Measurements from ENCODE around the gene VEGFA.

Gene VEGFA

GRCh38 chr6:43799551-43800297, 29.7 kb downstream of the VEGFA start:
- H3K4me1 Mint-ChIP-seq (ENCODE audit: low read depth), result peaks cover 19% of the 10 kb centered on the region
- no peak for DNase-seq (ENCODE audit: low spot score)
- no peaks in the 10 kb centered on the region for H3K36me3 Mint-ChIP-seq (ENCODE audit: low read depth)
- peak overlapping the region; percentile 30 for H3K4me3 Mint-ChIP-seq
- peaks cover 2% of the 10 kb centered on the region for H3K27me3 Mint-ChIP-seq (ENCODE audit: low read depth)
- H3K9me3 Mint-ChIP-seq, result no peaks in the 10 kb centered on the region
- peak overlapping the region; percentile 83 for H3K27ac Mint-ChIP-seq

GRCh38 chr6:43800298-43800623, 30.2 kb downstream of the VEGFA start:
- H3K9me3 Mint-ChIP-seq, result no peaks in the 10 kb centered on the region
- peaks cover 2% of the 10 kb centered on the region for H3K27me3 Mint-ChIP-seq (ENCODE audit: low read depth)
- H3K4me1 Mint-ChIP-seq (ENCODE audit: low read depth), result peaks cover 19% of the 10 kb centered on the region
- no peak overlapping the region for H3K4me3 Mint-ChIP-seq
- no peaks in the 10 kb centered on the region for H3K36me3 Mint-ChIP-seq (ENCODE audit: low read depth)
- DNase-seq (ENCODE audit: low spot score), result no peak
- no peak overlapping the region for H3K27ac Mint-ChIP-seq

- no peaks in the 10 kb centered on the region for H3K36me3 Mint-ChIP-seq (ENCODE audit: low read depth)
- peaks cover 2% of the 10 kb centered on the region for H3K27me3 Mint-ChIP-seq (ENCODE audit: low read depth)
- H3K4me3 Mint-ChIP-seq, result no peak overlapping the region
- H3K4me1 Mint-ChIP-seq (ENCODE audit: low read depth), result peaks cover 19% of the 10 kb centered on the region
- no peaks in the 10 kb centered on the region for H3K9me3 Mint-ChIP-seq
- H3K27ac Mint-ChIP-seq, result no peak overlapping the region
- no peak for DNase-seq (ENCODE audit: low spot score)
Measured at GRCh38 chr6:43800746-43801494, 30.9 kb downstream of the VEGFA start.

GRCh38 chr6:43801495-43802181, 31.6 kb downstream of the VEGFA start:
- no peak overlapping the region for H3K27ac Mint-ChIP-seq
- no peaks in the 10 kb centered on the region for H3K36me3 Mint-ChIP-seq (ENCODE audit: low read depth)
- no peaks in the 10 kb centered on the region for H3K9me3 Mint-ChIP-seq

GRCh38 chr6:43803055-43803782, 33.2 kb downstream of the VEGFA start:
- H3K4me1 Mint-ChIP-seq (ENCODE audit: low read depth), result peaks cover 21% of the 10 kb centered on the region
- H3K27me3 Mint-ChIP-seq (ENCODE audit: low read depth), result peaks cover 4% of the 10 kb centered on the region
- no peak overlapping the region for H3K27ac Mint-ChIP-seq
- no peak overlapping the region for H3K4me3 Mint-ChIP-seq
- no peaks in the 10 kb centered on the region for H3K36me3 Mint-ChIP-seq (ENCODE audit: low read depth)
- no peaks in the 10 kb centered on the region for H3K9me3 Mint-ChIP-seq
- DNase-seq (ENCODE audit: low spot score), result no peak

More at GRCh38 chr6:43801495-43802181, 31.6 kb downstream of the VEGFA start:
- DNase-seq (ENCODE audit: low spot score), result no peak
- Mint-ChIP-seq H3K27me3 (ENCODE audit: low read depth) (peaks cover 2% of the 10 kb centered on the region), H3K4me1 (ENCODE audit: low read depth) (peaks cover 19% of the 10 kb centered on the region), H3K4me3 (no peak overlapping the region)

GRCh38 chr6:43803783-43804549, 34.0 kb downstream of the VEGFA start:
- Mint-ChIP-seq H3K27ac (no peak overlapping the region), H3K27me3 (ENCODE audit: low read depth) (peaks cover 5% of the 10 kb centered on the region), H3K4me3 (no peak overlapping the region), H3K4me1 (ENCODE audit: low read depth) (peaks cover 17% of the 10 kb centered on the region), H3K36me3 (ENCODE audit: low read depth) (no peaks in the 10 kb centered on the region), H3K9me3 (no peaks in the 10 kb centered on the region)
- no peak for DNase-seq (ENCODE audit: low spot score)

GRCh38 chr6:43804550-43805223, 34.7 kb downstream of the VEGFA start:
- no peak for DNase-seq (ENCODE audit: low spot score)
- Mint-ChIP-seq H3K27me3 (ENCODE audit: low read depth) (peaks cover 5% of the 10 kb centered on the region), H3K27ac (no peak overlapping the region), H3K4me3 (no peak overlapping the region), H3K4me1 (ENCODE audit: low read depth) (peaks cover 14% of the 10 kb centered on the region), H3K36me3 (ENCODE audit: low read depth) (no peaks in the 10 kb centered on the region), H3K9me3 (no peaks in the 10 kb centered on the region)

- Mint-ChIP-seq H3K27me3 (ENCODE audit: low read depth) (peaks cover 5% of the 10 kb centered on the region), H3K4me1 (ENCODE audit: low read depth) (peaks cover 5% of the 10 kb centered on the region), H3K27ac (no peak overlapping the region), H3K4me3 (no peak overlapping the region), H3K9me3 (no peaks in the 10 kb centered on the region), H3K36me3 (ENCODE audit: low read depth) (no peaks in the 10 kb centered on the region)
- no peak for DNase-seq (ENCODE audit: low spot score)
Measured at GRCh38 chr6:43805699-43806042, 35.7 kb downstream of the VEGFA start.

GRCh38 chr6:43806043-43806757, 36.2 kb downstream of the VEGFA start:
- no peaks in the 10 kb centered on the region for H3K9me3 Mint-ChIP-seq
- DNase-seq (ENCODE audit: low spot score), result no peak
- no peaks in the 10 kb centered on the region for H3K36me3 Mint-ChIP-seq (ENCODE audit: low read depth)
- no peak overlapping the region for H3K4me3 Mint-ChIP-seq
- H3K4me1 Mint-ChIP-seq (ENCODE audit: low read depth), result peaks cover 5% of the 10 kb centered on the region
- peaks cover 5% of the 10 kb centered on the region for H3K27me3 Mint-ChIP-seq (ENCODE audit: low read depth)
- no peak overlapping the region for H3K27ac Mint-ChIP-seq

GRCh38 chr6:43806758-43807227, 36.8 kb downstream of the VEGFA start:
- H3K9me3 Mint-ChIP-seq, result no peaks in the 10 kb centered on the region
- no peak for DNase-seq (ENCODE audit: low spot score)
- peaks cover 5% of the 10 kb centered on the region for H3K27me3 Mint-ChIP-seq (ENCODE audit: low read depth)
- H3K27ac Mint-ChIP-seq, result no peak overlapping the region
- H3K36me3 Mint-ChIP-seq (ENCODE audit: low read depth), result no peaks in the 10 kb centered on the region
- peaks cover 7% of the 10 kb centered on the region for H3K4me1 Mint-ChIP-seq (ENCODE audit: low read depth)
- H3K4me3 Mint-ChIP-seq, result no peak overlapping the region

GRCh38 chr6:43807228-43808061, 37.4 kb downstream of the VEGFA start:
- Mint-ChIP-seq H3K27ac (no peak overlapping the region), H3K36me3 (ENCODE audit: low read depth) (no peaks in the 10 kb centered on the region), H3K27me3 (ENCODE audit: low read depth) (peaks cover 5% of the 10 kb centered on the region), H3K9me3 (no peaks in the 10 kb centered on the region), H3K4me1 (ENCODE audit: low read depth) (peaks cover 9% of the 10 kb centered on the region), H3K4me3 (no peak overlapping the region)
- DNase-seq (ENCODE audit: low spot score), result no peak

GRCh38 chr6:43808412-43808811, 38.4 kb downstream of the VEGFA start:
- H3K27me3 Mint-ChIP-seq (ENCODE audit: low read depth), result peaks cover 5% of the 10 kb centered on the region
- no peak overlapping the region for H3K4me3 Mint-ChIP-seq
- no peaks in the 10 kb centered on the region for H3K36me3 Mint-ChIP-seq (ENCODE audit: low read depth)
- H3K4me1 Mint-ChIP-seq (ENCODE audit: low read depth), result peaks cover 14% of the 10 kb centered on the region
- H3K27ac Mint-ChIP-seq, result no peak overlapping the region
- no peak for DNase-seq (ENCODE audit: low spot score)
- no peaks in the 10 kb centered on the region for H3K9me3 Mint-ChIP-seq
